GM12878 (cell line): ENCODE measurements around the gene PPP1R15A. TPM values are rescaled to one million over a fixed set of nuclear protein-coding genes. Genes with fewer than 3 reads are reported as not detected.

Experiments used
- ATAC-seq: fragments of 200-7000 bp; cut with Tn5 transposase; 3 replicates; pipeline ENCODE4 v1.9.1; 2020; ENCODE audit warnings: mild to moderate bottlenecking, moderate library complexity
- BruUV-seq: library from RNA; stranded (reverse); fragments of 400-500 nt; replicated peaks from 2 replicates; lab custom pipeline; 2021; lab: Mats Ljungman, UMichigan
- CTCF ChIA-PET: fragments of 300-600 bp; sonication (Branson Sonifier 250); formaldehyde crosslinking; extraction: SDS; loops from one replicate; lab custom pipeline; 2021; ENCODE audit warnings: inconsistent platforms; lab: Yijun Ruan, JAX
- POLR2A ChIA-PET: fragments of 350-600 bp; formaldehyde crosslinking; extraction: SDS; loops from one replicate; lab custom pipeline; 2021; ENCODE audit warnings: inconsistent platforms; lab: Charles Lee
- RAD21 ChIA-PET: fragments of 300-600 bp; sonication (Branson Sonifier 250); formaldehyde crosslinking; loops from one replicate; lab custom pipeline; 2023; ENCODE audit warnings: antibody characterized with exemption; ENCODE audit not compliant: unreplicated experiment; lab: Charles Lee
- SMC1A ChIA-PET: fragments of 300-600 bp; sonication (Branson Sonifier 250); formaldehyde crosslinking; loops from one replicate; lab custom pipeline; 2023; ENCODE audit not compliant: unreplicated experiment, uncharacterized antibody; lab: Charles Lee
- DNase-seq: peaks from one replicate; pipeline ENCODE4 v3.0.0-alpha.2; 2011; ENCODE audit warnings: low read depth, low spot score
- FAIRE-seq: peaks from 3 replicates; lab custom pipeline; 2011; peaks lifted over from hg19 to GRCh38; lab: Jason Lieb, UNC
- H2AFZ ChIP-seq: 2 replicates; pipeline ENCODE4 v1.6.0; 2011; ENCODE audit warnings: low read depth, low read length, control low read depth; ENCODE audit not compliant: control insufficient read depth
- H3K27ac ChIP-seq: 2 replicates; pipeline ENCODE4 v1.5.1; 2011; ENCODE audit warnings: control low read depth; ENCODE audit not compliant: control insufficient read depth, insufficient read depth
- H3K27me3 ChIP-seq, 2 experiments: replicated peaks in 1 of 2; 2 replicates each; pipeline versions ENCODE4 v1.6.0 to v1.6.1; 2011; ENCODE audit warnings: low read length in 1 of 2; ENCODE audit not compliant: control insufficient read depth in 2 of 2, insufficient read depth in 2 of 2
- H3K36me3 ChIP-seq, 2 experiments: 2 replicates each; pipeline ENCODE4 v1.5.1; 2011; ENCODE audit warnings: low read length in 1 of 2; ENCODE audit not compliant: control insufficient read depth in 2 of 2, insufficient read depth in 2 of 2
- H3K4me1 ChIP-seq: 2 replicates; pipeline ENCODE4 v1.6.1; 2011; ENCODE audit warnings: mild to moderate bottlenecking, low read length, moderate library complexity, mixed read lengths; ENCODE audit not compliant: control insufficient read depth, insufficient read depth
- H3K4me2 ChIP-seq: 2 replicates; pipeline ENCODE4 v1.6.0; 2011; ENCODE audit warnings: control low read depth; ENCODE audit not compliant: control insufficient read depth, insufficient read depth
- H3K4me3 ChIP-seq: fragments of 200-600 bp; sonication (generic); 2 replicates; pipeline ENCODE4 v1.5.1; 2016
- H3K79me2 ChIP-seq: 2 replicates; pipeline ENCODE4 v1.6.0; 2011; ENCODE audit warnings: low read length; ENCODE audit not compliant: control insufficient read depth, insufficient read depth
- H3K9ac ChIP-seq: 2 replicates; pipeline ENCODE4 v1.8.0; 2011; ENCODE audit warnings: low read length, control low read depth, mixed read lengths; ENCODE audit not compliant: control insufficient read depth, insufficient read depth
- H3K9me3 ChIP-seq: replicated peaks from 3 replicates; pipeline ENCODE4 v1.5.1; 2011; ENCODE audit warnings: mild to moderate bottlenecking, low read length; ENCODE audit not compliant: control insufficient read depth, insufficient read depth
- H4K20me1 ChIP-seq: 2 replicates; pipeline ENCODE4 v1.6.0; 2011; ENCODE audit not compliant: control insufficient read depth, insufficient read depth
- HCFC1 ChIP-seq: fragments of 150-350 bp; IDR thresholded peaks from 2 replicates; pipeline ENCODE4 v1.6.1; 2014; ENCODE audit warnings: low read length
- HDGF ChIP-seq: fragments of 450-650 bp; IDR thresholded peaks from 2 replicates; pipeline ENCODE4 v1.6.1; 2016; ENCODE audit warnings: antibody characterized with exemption
- NR2C2 ChIP-seq: IDR thresholded peaks from 2 replicates; pipeline ENCODE4 v1.6.1; 2011; ENCODE audit warnings: borderline replicate concordance, low read depth; ENCODE audit not compliant: control insufficient read depth, insufficient read length
- RBBP5 ChIP-seq: fragments of 200-600 bp; sonication (generic); conservative IDR thresholded peaks from 2 replicates; pipeline ENCODE4 v1.6.1; 2016
- YY1 ChIP-seq: IDR thresholded peaks from 2 replicates; pipeline ENCODE4 v1.6.1; 2011; ENCODE audit warnings: low read depth, mild to moderate bottlenecking, low read length
- WGBS: methylation state at CpG from one replicate; pipeline ENCODE4 v1.1.6; 2016; ENCODE audit warnings: low lambda C conversion rate; ENCODE audit not compliant: insufficient replicate concordance, insufficient coverage; ENCODE audit errors: missing lambda C conversion rate; 5-methylcytosine and 5-hydroxymethylcytosine counted together
- in situ Hi-C: fragments of 300-500 bp; cut with MboI; formaldehyde crosslinking; loops from 9 replicates; pipeline ENCODE4 v1.14.3; 2018; ENCODE audit warnings: mixed read lengths
- intact Hi-C: fragments of 100-400 bp; cut with micrococcal nuclease; formaldehyde crosslinking; loops from one replicate; pipeline ENCODE4 v1.14.2; 2022; ENCODE audit not compliant: unreplicated experiment
- polyA plus RNA-seq, 11 experiments: library from polyadenylated mRNA; depleted of rRNA in 4 of 11; unstranded in 6 of 11; stranded (reverse) in 5 of 11; fragments of >200 nt; fragmentation: Nextera tagmentation in 4 of 11; fragmentation: Illumina TruSeq in 1 of 11; extraction: Ambion mirVana in 4 of 11; extraction: Trizol in 1 of 11; gene quantifications; 1 replicate in 1 of 11; 2 replicates in 10 of 11; pipeline versions ENCODE4 v1.2.1 to v1.2.3, GENCODE V29; 2011 to 2016; ENCODE audit warnings: inconsistent platforms in 2 of 11, missing spikeins in 2 of 11, low read depth in 1 of 11
- total RNA-seq, 4 experiments: library from RNA; depleted of rRNA in 3 of 4; stranded (reverse); fragments of >200 nt in 3 of 4; fragmentation: Illumina TruSeq in 1 of 4; extraction: Trizol in 1 of 4; gene quantifications; 2 replicates each; pipeline versions ENCODE4 v1.2.1 to v1.2.3, GENCODE V29; 2013 to 2021

Gene PPP1R15A
- total and polyA plus RNA-seq, 10 of the 15 experiments (the other 5 are each of a cell fraction or from before 2014, with no cell fraction given): 0.68 to 50.8 (median 27.7) TPM

DNA sequence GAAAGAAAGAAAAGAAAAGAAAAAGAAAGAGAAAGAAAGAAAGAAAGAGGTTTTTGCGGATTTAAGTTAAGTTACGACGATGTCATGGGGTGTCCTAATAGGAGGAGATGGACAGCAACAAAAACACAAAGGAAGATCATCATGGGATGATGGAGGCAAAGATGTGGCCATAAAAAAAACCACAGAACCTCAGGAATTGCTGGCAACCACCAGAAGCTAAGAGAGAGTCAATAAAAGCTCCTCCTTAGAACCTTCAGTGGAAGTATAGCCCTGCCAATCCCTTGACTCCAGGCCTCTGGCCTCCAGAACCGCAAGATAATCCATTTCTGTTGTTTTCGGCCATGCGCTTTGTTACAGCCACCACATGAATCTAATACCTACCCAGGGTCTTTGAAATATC, 15.3 kb upstream of the PPP1R15A start (continued):
- no peak for TF ChIP-seq RBBP5

DNA sequence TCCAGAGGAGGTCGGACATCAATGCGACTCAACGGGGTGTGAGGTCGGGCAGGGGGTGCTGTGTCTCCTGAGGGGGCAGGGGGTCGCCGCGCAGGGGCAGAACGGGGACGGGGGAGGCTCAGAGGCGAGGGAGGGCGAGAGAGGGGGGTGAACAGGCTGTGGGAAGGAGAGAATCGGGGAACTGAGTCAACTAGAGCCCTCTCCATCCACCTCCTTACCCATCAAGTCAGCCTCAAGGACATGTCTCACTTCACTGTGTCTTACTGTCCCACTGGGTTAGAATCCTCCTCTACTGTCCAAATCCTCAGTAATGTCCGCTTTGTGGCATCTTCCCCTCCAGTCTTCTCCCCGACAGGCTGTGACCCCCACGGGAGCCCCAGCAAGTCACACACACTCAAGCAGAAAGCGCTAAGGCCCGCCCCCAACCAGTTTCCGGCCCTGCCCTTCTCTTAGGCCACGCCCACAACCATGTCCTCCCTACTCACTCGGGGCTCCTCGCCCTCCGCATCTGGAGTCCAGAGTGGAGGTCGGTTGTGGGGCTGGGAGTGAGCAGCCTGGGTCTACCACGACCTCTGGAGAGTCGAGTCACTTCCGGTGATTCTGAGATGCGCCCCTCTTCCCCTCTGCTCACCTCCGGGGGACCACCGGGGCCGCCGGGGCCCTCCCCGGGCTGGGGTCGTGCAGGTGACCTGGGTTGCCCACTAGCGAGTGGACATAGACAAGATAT, 13.1 kb upstream of the PPP1R15A start:
- Histone ChIP-seq H4K20me1 (no peaks in the 10 kb centered on the region), H3K9me3 (no peaks in the 10 kb centered on the region), H3K79me2 (no peaks in the 10 kb centered on the region), H3K4me2 (peak overlapping the region; percentile 82), H3K9ac (no peak overlapping the region), H3K4me3 (peak overlapping the region; percentile 65), H3K27me3 (no peaks in the 10 kb centered on the region), H3K27ac (0 out of 2 replicates have a peak overlapping the region, but pooled peaks have one; percentile 0), H3K4me1 (no peaks in the 10 kb centered on the region), H3K36me3 (no peaks in the 10 kb centered on the region), H2AFZ (peak overlapping the region; percentile 91)
- intact Hi-C loops: no loop called here
- RAD21 ChIA-PET: interaction anchor here (1.3 kb wide), 1 partner anchor 64 kb away, joined by 4 read pairs; no protein-coding TSS in a partner anchor
- FAIRE-seq: peak; percentile 97
- peak; percentile 94 for ATAC-seq
- CTCF ChIA-PET: interaction anchor here (1.0 to 3.1 kb wide), 3 partner anchors 16 to 61 kb away, joined by 3 to 10 read pairs (median 6); no protein-coding TSS in a partner anchor
- POLR2A ChIA-PET: interaction anchor here (0.6 to 1.1 kb wide), 3 partner anchors 13 to 95 kb away, joined by 3 to 5 read pairs (median 4); partner anchors contain the start of gene BAX
- SMC1A ChIA-PET: interaction anchor here (1.0 kb wide), 1 partner anchor 16 kb away, joined by 3 read pairs; no protein-coding TSS in a partner anchor
- TF ChIP-seq HDGF (peak; percentile 37; the same call in 1 of the 2 replicates), HCFC1 (0 out of 2 replicates have a peak, but pooled peaks have one; percentile 5), YY1 (0 out of 2 replicates have a peak, but pooled peaks have one; percentile 23), NR2C2 (no peak)
- no TSS peak for BruUV-seq
- WGBS: 49% methylated on average over 29 of the region's 34 CpGs
- no peak for DNase-seq
- in situ Hi-C loops: no loop called here
